Progenitor cell of endocrine pancreas (in vitro differentiated cells): ENCODE results near the gene GPR161. TPM values are rescaled to one million over a fixed set of nuclear protein-coding genes. Genes with fewer than 3 reads are reported as not detected.

Experiments used
- DNase-seq: peaks from one replicate; pipeline ENCODE4 v3.0.0; 2021; ENCODE audit warnings: low spot score; ENCODE audit not compliant: unreplicated experiment
- H3K27ac Mint-ChIP-seq: 2 replicates; pipeline ENCODE4 v1.8.0; 2021; ENCODE audit warnings: mild to moderate bottlenecking, moderate library complexity, mixed read lengths
- H3K27me3 Mint-ChIP-seq: 2 replicates; pipeline ENCODE4 v1.8.0; 2021; ENCODE audit warnings: mixed read lengths
- H3K36me3 Mint-ChIP-seq: 2 replicates; pipeline ENCODE4 v1.8.0; 2022; ENCODE audit warnings: mixed read lengths; ENCODE audit not compliant: insufficient read depth
- H3K4me1 Mint-ChIP-seq: 2 replicates; pipeline ENCODE4 v1.8.0; 2021; ENCODE audit warnings: low read depth, mixed read lengths
- H3K4me3 Mint-ChIP-seq: 2 replicates; pipeline ENCODE4 v1.8.0; 2021; ENCODE audit warnings: low read depth, mild to moderate bottlenecking, moderate library complexity, mixed read lengths
- H3K9me3 Mint-ChIP-seq: 2 replicates; pipeline ENCODE4 v1.8.0; 2021; ENCODE audit warnings: low read depth, mixed read lengths
- CTCF ChIP-seq: fragments of 200-600 bp; sonication (generic); IDR thresholded peaks from one replicate; pipeline ENCODE4 v1.5.0; 2021; ENCODE audit warnings: antibody characterized with exemption, mild to moderate bottlenecking; ENCODE audit not compliant: unreplicated experiment
- total RNA-seq: library from RNA; stranded (reverse); gene quantifications from 2 replicates; pipeline ENCODE4 v1.2.1, GENCODE V29; 2021

GPR161 gene
- total RNA-seq, 1 donor from 2014 or later = 58.5 TPM

GRCh38 chr1:168146160-168146539 is 9.4 kb upstream of the GPR161 start:
- no peaks in the 10 kb centered on the region for H3K9me3 Mint-ChIP-seq
- no peak overlapping the region for H3K4me3 Mint-ChIP-seq
- no peak for TF ChIP-seq CTCF
- no peak overlapping the region for H3K27ac Mint-ChIP-seq
- H3K4me1 Mint-ChIP-seq = peaks cover 9% of the 10 kb centered on the region
- no peak for DNase-seq
- no peaks in the 10 kb centered on the region for H3K36me3 Mint-ChIP-seq
- H3K27me3 Mint-ChIP-seq = no peaks in the 10 kb centered on the region

GRCh38 chr1:168145184-168146159 is 8.7 kb upstream of the GPR161 start:
- peaks cover 9% of the 10 kb centered on the region for H3K4me1 Mint-ChIP-seq
- no peaks in the 10 kb centered on the region for H3K27me3 Mint-ChIP-seq
- DNase-seq = peak; percentile 85
- no peaks in the 10 kb centered on the region for H3K9me3 Mint-ChIP-seq
- no peak overlapping the region for H3K27ac Mint-ChIP-seq
- H3K4me3 Mint-ChIP-seq = no peak overlapping the region
- peak; percentile 89 for TF ChIP-seq CTCF
- H3K36me3 Mint-ChIP-seq = no peaks in the 10 kb centered on the region

GRCh38 chr1:168141871-168142385 is 5.2 kb upstream of the GPR161 start:
- H3K4me3 Mint-ChIP-seq = no peak overlapping the region

GRCh38 chr1:168139070-168139469 is 2.3 kb upstream of the GPR161 start:
- Mint-ChIP-seq H3K36me3 (no peaks in the 10 kb centered on the region), H3K4me3 (no peak overlapping the region), H3K4me1 (peaks cover 28% of the 10 kb centered on the region), H3K9me3 (no peaks in the 10 kb centered on the region), H3K27ac (no peak overlapping the region), H3K27me3 (no peaks in the 10 kb centered on the region)
- DNase-seq = no peak
- TF ChIP-seq CTCF = no peak

More at GRCh38 chr1:168141871-168142385, 5.2 kb upstream of the GPR161 start:
- no peaks in the 10 kb centered on the region for H3K27me3 Mint-ChIP-seq
- no peaks in the 10 kb centered on the region for H3K9me3 Mint-ChIP-seq
- H3K36me3 Mint-ChIP-seq = no peaks in the 10 kb centered on the region
- H3K27ac Mint-ChIP-seq = no peak overlapping the region
- H3K4me1 Mint-ChIP-seq = peaks cover 20% of the 10 kb centered on the region
- TF ChIP-seq CTCF = no peak
- DNase-seq = no peak

GRCh38 chr1:168138134-168138533 is 1.4 kb upstream of the GPR161 start:
- H3K9me3 Mint-ChIP-seq = no peaks in the 10 kb centered on the region
- peak overlapping the region; percentile 93 for H3K4me3 Mint-ChIP-seq
- peak overlapping the region; percentile 49 for H3K27ac Mint-ChIP-seq
- H3K27me3 Mint-ChIP-seq = no peaks in the 10 kb centered on the region
- H3K36me3 Mint-ChIP-seq = peaks cover 1% of the 10 kb centered on the region
- no peak for TF ChIP-seq CTCF
- no peak for DNase-seq
- peaks cover 31% of the 10 kb centered on the region for H3K4me1 Mint-ChIP-seq
